ENCODE measurements around the gene FAM229B.

DNA sequence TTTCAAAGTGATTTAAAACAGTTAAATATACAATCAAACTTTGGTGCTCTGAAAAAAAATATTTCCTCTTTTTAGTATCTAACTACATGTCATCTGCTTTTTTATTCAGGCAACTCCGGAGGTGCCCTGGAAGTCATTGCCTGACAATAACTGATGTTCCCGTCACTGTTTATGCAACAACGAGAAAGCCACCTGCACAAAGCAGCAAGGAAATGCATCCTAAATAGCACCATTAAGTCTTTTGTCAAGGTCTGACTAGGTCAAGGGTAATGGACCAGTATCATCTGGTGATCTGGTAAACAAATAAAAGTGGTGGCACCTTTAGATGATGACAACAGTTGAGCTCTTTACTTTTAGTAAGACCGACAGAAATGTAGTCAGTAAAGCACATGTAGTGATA lies 13.2 kb downstream of the FAM229B start:
- TF ChIP-seq, protein P1, sequence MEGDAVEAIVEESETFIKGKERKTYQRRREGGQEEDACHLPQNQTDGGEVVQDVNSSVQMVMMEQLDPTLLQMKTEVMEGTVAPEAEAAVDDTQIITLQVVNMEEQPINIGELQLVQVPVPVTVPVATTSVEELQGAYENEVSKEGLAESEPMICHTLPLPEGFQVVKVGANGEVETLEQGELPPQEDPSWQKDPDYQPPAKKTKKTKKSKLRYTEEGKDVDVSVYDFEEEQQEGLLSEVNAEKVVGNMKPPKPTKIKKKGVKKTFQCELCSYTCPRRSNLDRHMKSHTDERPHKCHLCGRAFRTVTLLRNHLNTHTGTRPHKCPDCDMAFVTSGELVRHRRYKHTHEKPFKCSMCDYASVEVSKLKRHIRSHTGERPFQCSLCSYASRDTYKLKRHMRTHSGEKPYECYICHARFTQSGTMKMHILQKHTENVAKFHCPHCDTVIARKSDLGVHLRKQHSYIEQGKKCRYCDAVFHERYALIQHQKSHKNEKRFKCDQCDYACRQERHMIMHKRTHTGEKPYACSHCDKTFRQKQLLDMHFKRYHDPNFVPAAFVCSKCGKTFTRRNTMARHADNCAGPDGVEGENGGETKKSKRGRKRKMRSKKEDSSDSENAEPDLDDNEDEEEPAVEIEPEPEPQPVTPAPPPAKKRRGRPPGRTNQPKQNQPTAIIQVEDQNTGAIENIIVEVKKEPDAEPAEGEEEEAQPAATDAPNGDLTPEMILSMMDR (IDR thresholded peaks at IDR 0.05): no peak
- TF ChIP-seq POLR2A (IDR thresholded peaks at IDR 0.05): no peak
